ENCODE measurements around the gene ZNF644.

ZNF644 gene

GRCh38 chr1:91020967-91021685, 709 bp downstream of the ZNF644 start:
- peak; percentile 79 for DNase-seq

- no peak for DNase-seq
Measured at GRCh38 chr1:91020486-91020885, 1.3 kb downstream of the ZNF644 start.

GRCh38 chr1:91018006-91018405, 3.8 kb downstream of the ZNF644 start:
- DNase-seq = no peak

GRCh38 chr1:91015794-91016550, 5.9 kb downstream of the ZNF644 start:
- DNase-seq = no peak

- DNase-seq = no peak
Measured at GRCh38 chr1:91015358-91015780, 6.5 kb downstream of the ZNF644 start.

- no peak for DNase-seq
Measured at GRCh38 chr1:91014475-91014874, 7.4 kb downstream of the ZNF644 start.

- no peak for DNase-seq
Measured at GRCh38 chr1:91013302-91013701, 8.5 kb downstream of the ZNF644 start.

- no peak for DNase-seq
Measured at GRCh38 chr1:91012196-91012595, 9.6 kb downstream of the ZNF644 start.

- DNase-seq = no peak
Measured at GRCh38 chr1:91011726-91012125, 10.1 kb downstream of the ZNF644 start.

- DNase-seq = no peak
Measured at GRCh38 chr1:91007827-91008226, 14.0 kb downstream of the ZNF644 start.

- no peak for DNase-seq
Measured at GRCh38 chr1:91007092-91007491, 14.7 kb downstream of the ZNF644 start.

GRCh38 chr1:91006113-91006908, 15.5 kb downstream of the ZNF644 start:
- DNase-seq = no peak

- no peak for DNase-seq
Measured at GRCh38 chr1:91005285-91005684, 16.6 kb downstream of the ZNF644 start.

- no peak for DNase-seq
Measured at GRCh38 chr1:91004145-91004544, 17.7 kb downstream of the ZNF644 start.

GRCh38 chr1:90996742-90997413, 25.0 kb downstream of the ZNF644 start:
- no peak for DNase-seq

GRCh38 chr1:90995311-90995894, 26.4 kb downstream of the ZNF644 start:
- no peak for DNase-seq

GRCh38 chr1:90994461-90994860, 27.4 kb downstream of the ZNF644 start:
- DNase-seq = no peak

- DNase-seq = no peak
Measured at GRCh38 chr1:90993245-90993644, 28.6 kb downstream of the ZNF644 start.

- DNase-seq = no peak
Measured at GRCh38 chr1:90990779-90991178, 31.1 kb downstream of the ZNF644 start.

GRCh38 chr1:90989990-90990389, 31.8 kb downstream of the ZNF644 start:
- DNase-seq = no peak

- no peak for DNase-seq
Measured at GRCh38 chr1:90989302-90989701, 32.5 kb downstream of the ZNF644 start.

GRCh38 chr1:90987841-90988240, 34.0 kb downstream of the ZNF644 start:
- no peak for DNase-seq

GRCh38 chr1:90986953-90987352, 34.9 kb downstream of the ZNF644 start:
- DNase-seq = no peak
